ENCODE results near the gene CCDC40. TPM values are rescaled to one million over a fixed set of nuclear protein-coding genes. Genes with fewer than 3 reads are reported as not detected.
A peak's percentile ranks its signal among the peaks of the same experiment; 100 is the strongest.
"Not testable (repeated sequence)": the region's sequence is repeated elsewhere in the genome, so short reads cannot be mapped to it uniquely, and the experiment has no call there.

Gene CCDC40
- total RNA-seq, 3 donors from 2014 or later = 7.4 to 11.8 (median 11.6) TPM

- no peaks in the 10 kb centered on the region for H3K27me3 ChIP-seq
- TF ChIP-seq POLR2AphosphoS5 (IDR thresholded peaks at IDR 0.05) (no peak), POLR2A (IDR thresholded peaks at IDR 0.05) (no peak), CTCF (IDR thresholded peaks at IDR 0.05) (no peak)
- peak overlapping the region; percentile 92 to 93 for H3K27ac ChIP-seq
- no peaks in the 10 kb centered on the region for H3K9me3 ChIP-seq
- peak overlapping the region; percentile 82 to 88 (median 83) for H3K4me3 ChIP-seq
- H3K4me1 ChIP-seq = no peaks in the 10 kb centered on the region
- H3K36me3 ChIP-seq = no peaks in the 10 kb centered on the region
- intact Hi-C loops (cut with DNase I; ENCODE audit: low total_unique reads) = no loop called here
- DNase-seq (ENCODE audit: low spot score in 2 of 2) = no peak
These were observed 454 bp downstream of the CCDC40 start for GRCh38 chr17:80036715-80037477.

- intact Hi-C loops (cut with DNase I; ENCODE audit: low total_unique reads) = no loop called here
- no peak for DNase-seq (ENCODE audit: low spot score in 2 of 2)
These were observed 7.5 kb downstream of the CCDC40 start for GRCh38 chr17:80043963-80044362.

GRCh38 chr17:80045703-80046102 lies 9.3 kb downstream of the CCDC40 start:
- no peak overlapping the region for H3K27ac ChIP-seq
- no peak for DNase-seq (ENCODE audit: low spot score in 2 of 2)
- H3K27me3 ChIP-seq = no peaks in the 10 kb centered on the region
- no peak for TF ChIP-seq CTCF (IDR thresholded peaks at IDR 0.05)
- no peak for TF ChIP-seq POLR2AphosphoS5 (IDR thresholded peaks at IDR 0.05)
- no peak for TF ChIP-seq POLR2A (IDR thresholded peaks at IDR 0.05)
- intact Hi-C loops (cut with DNase I; ENCODE audit: low total_unique reads) = no loop called here
- no peaks in the 10 kb centered on the region for H3K36me3 ChIP-seq
- no peak overlapping the region for H3K4me3 ChIP-seq
- no peaks in the 10 kb centered on the region for H3K4me1 ChIP-seq
- H3K9me3 ChIP-seq = no peaks in the 10 kb centered on the region

More at GRCh38 chr17:80043963-80044362, 7.5 kb downstream of the CCDC40 start:
- Histone ChIP-seq H3K4me3 (no peak overlapping the region), H3K4me1 (no peaks in the 10 kb centered on the region), H3K9me3 (no peaks in the 10 kb centered on the region), H3K36me3 (no peaks in the 10 kb centered on the region), H3K27me3 (no peaks in the 10 kb centered on the region), H3K27ac (no peak overlapping the region)
- TF ChIP-seq CTCF (IDR thresholded peaks at IDR 0.05) = no peak

GRCh38 chr17:80046709-80047108 lies 10.3 kb downstream of the CCDC40 start:
- intact Hi-C loops (cut with DNase I; ENCODE audit: low total_unique reads); DNase-seq (ENCODE audit: low spot score in 2 of 2); H3K36me3 ChIP-seq; H3K4me1 ChIP-seq; H3K9me3 ChIP-seq; H3K27me3 ChIP-seq; H3K4me3 ChIP-seq: not testable (repeated sequence)
- H3K27ac ChIP-seq = peak overlapping the region in 1 of 2 donors; percentile 32

GRCh38 chr17:80047176-80047575 lies 10.7 kb downstream of the CCDC40 start:
- H3K4me1 ChIP-seq = no peaks in the 10 kb centered on the region
- peak overlapping the region in 1 of 2 donors; percentile 32 for H3K27ac ChIP-seq
- H3K27me3 ChIP-seq = no peaks in the 10 kb centered on the region
- no peaks in the 10 kb centered on the region for H3K9me3 ChIP-seq
- no peak for TF ChIP-seq POLR2AphosphoS5 (IDR thresholded peaks at IDR 0.05)
- no peak for TF ChIP-seq CTCF (IDR thresholded peaks at IDR 0.05)
- TF ChIP-seq POLR2A (IDR thresholded peaks at IDR 0.05) = no peak
- H3K36me3 ChIP-seq = no peaks in the 10 kb centered on the region
- DNase-seq (ENCODE audit: low spot score in 2 of 2) = peak in 1 of 2 donors; percentile 85
- intact Hi-C loops (cut with DNase I; ENCODE audit: low total_unique reads) = no loop called here
- H3K4me3 ChIP-seq = no peak overlapping the region
